ENCODE results near the gene SGPP2.

- TF ChIP-seq CTCF (conservative IDR thresholded peaks at IDR 0.05) (no peak), EZH2 (IDR thresholded peaks at IDR 0.05; ENCODE audit: low read depth) (no peak)
Measured at GRCh38 chr2:222452422-222452950, 28.1 kb downstream of the SGPP2 start.

All from PC-9 (cell line).